Endothelial cell of umbilical vein (primary cell): Measurements from ENCODE around the gene RGS6. TPM values are rescaled to one million over a fixed set of nuclear protein-coding genes. Genes with fewer than 3 reads are reported as not detected.

Experiments used
- BruUV-seq: library from RNA; stranded (reverse); fragments of 400-500 nt; replicated peaks from 2 replicates; lab custom pipeline; 2021; lab: Mats Ljungman, UMichigan
- CTCF ChIA-PET: fragments of 300-600, 350-600 bp; sonication (Branson Sonifier 250); formaldehyde crosslinking; loops from one replicate; lab custom pipeline; 2021; ENCODE audit warnings: antibody characterized with exemption, inconsistent platforms; lab: Charles Lee
- POLR2A ChIA-PET: fragments of 300-600, 350-600 bp; sonication (Branson Sonifier 250); formaldehyde crosslinking; loops from one replicate; lab custom pipeline; 2021; ENCODE audit warnings: antibody characterized with exemption, inconsistent platforms; lab: Charles Lee
- DNase-seq: peaks from one replicate; pipeline ENCODE4 v3.0.0-alpha.2; 2011; ENCODE audit warnings: low read depth, low spot score
- FAIRE-seq: peaks from 2 replicates; lab custom pipeline; 2011; peaks lifted over from hg19 to GRCh38; lab: Jason Lieb, UNC
- H2AFZ ChIP-seq: 2 replicates; pipeline ENCODE4 v1.6.0; 2012; ENCODE audit warnings: low read depth, low read length, control low read depth, inconsistent platforms
- H3K27ac ChIP-seq: 2 replicates; pipeline ENCODE4 v1.5.1; 2011; ENCODE audit warnings: low read depth, mild to moderate bottlenecking, control low read depth, low read length, moderate library complexity; ENCODE audit not compliant: insufficient read depth
- H3K27me3 ChIP-seq, 2 experiments: 2 replicates each; pipeline versions ENCODE4 v1.6.0 to v1.6.1; 2011; ENCODE audit warnings: low read length in 2 of 2, mixed read lengths in 1 of 2; ENCODE audit not compliant: control insufficient read depth in 2 of 2, insufficient read depth in 2 of 2
- H3K36me3 ChIP-seq, 2 experiments: 2 replicates in 1 of 2; 3 replicates in 1 of 2; pipeline ENCODE4 v1.5.1; 2011; ENCODE audit warnings: low read length in 2 of 2, mild to moderate bottlenecking in 1 of 2, moderate library complexity in 1 of 2; ENCODE audit not compliant: control insufficient read depth in 2 of 2, insufficient read depth in 2 of 2; ENCODE audit errors: extremely low read depth in 1 of 2
- H3K4me1 ChIP-seq: 3 replicates; pipeline ENCODE4 v1.5.1; 2011; ENCODE audit warnings: mild to moderate bottlenecking, low read length; ENCODE audit not compliant: control insufficient read depth, insufficient read depth; ENCODE audit errors: extremely low read depth
- H3K4me2 ChIP-seq: 2 replicates; pipeline ENCODE4 v1.6.1; 2011; ENCODE audit warnings: low read length, control low read depth, mixed read lengths; ENCODE audit not compliant: insufficient read depth
- H3K4me3 ChIP-seq, 3 experiments: fragments of 200-600 bp in 1 of 3; sonication (generic), shearing (Covaris generic) in 1 of 3; replicated peaks in 1 of 3; 2 replicates each; pipeline ENCODE4 v1.5.1; 2011 to 2016; ENCODE audit warnings: control low read depth in 3 of 3, low read length in 3 of 3, mild to moderate bottlenecking in 2 of 3, inconsistent platforms in 1 of 3, low read depth in 1 of 3, moderate library complexity in 1 of 3; ENCODE audit not compliant: insufficient read depth in 1 of 3
- H3K79me2 ChIP-seq: 2 replicates; pipeline ENCODE4 v1.6.0; 2012; ENCODE audit warnings: low read length, inconsistent platforms; ENCODE audit not compliant: control insufficient read depth, insufficient read depth
- H3K9ac ChIP-seq: replicated peaks from 2 replicates; pipeline ENCODE3; 2011; ENCODE audit warnings: low read length, control low read depth; ENCODE audit not compliant: insufficient read depth; ENCODE audit errors: extremely low read depth
- H3K9me1 ChIP-seq: replicated peaks from 3 replicates; pipeline ENCODE4 v1.6.0; 2011; ENCODE audit warnings: mild to moderate bottlenecking, low read length; ENCODE audit not compliant: control insufficient read depth, insufficient read depth; ENCODE audit errors: extremely low read depth
- H3K9me3 ChIP-seq: replicated peaks from 2 replicates; pipeline ENCODE4 v1.5.1; 2012; ENCODE audit warnings: low read length, inconsistent platforms; ENCODE audit not compliant: control insufficient read depth, insufficient read depth
- H4K20me1 ChIP-seq: replicated peaks from 2 replicates; pipeline ENCODE3; 2011; ENCODE audit warnings: mild to moderate bottlenecking, low read length; ENCODE audit not compliant: control insufficient read depth, insufficient read depth; ENCODE audit errors: extremely low read depth
- CTCF ChIP-seq, 2 donors: IDR thresholded peaks; 1 replicate in 1 of 2; 2 replicates in 1 of 2; pipeline ENCODE4 v1.5.1; 2011; ENCODE audit warnings: low read length in 2 of 2, mild to moderate bottlenecking in 2 of 2, moderate library complexity in 2 of 2, control low read depth in 1 of 2, inconsistent platforms in 1 of 2, low read depth in 1 of 2; ENCODE audit not compliant: insufficient read depth in 1 of 2; ENCODE audit errors: extremely low read depth in 1 of 2
- GATA2 ChIP-seq: IDR thresholded peaks from 2 replicates; pipeline ENCODE4 v1.7.0; 2011; ENCODE audit warnings: low read depth, mild to moderate bottlenecking, moderate library complexity, mixed read lengths, low read length; ENCODE audit not compliant: insufficient read length, insufficient read depth
- MAX ChIP-seq: IDR thresholded peaks from 2 replicates; pipeline ENCODE4 v1.6.1; 2011; ENCODE audit not compliant: insufficient read depth, insufficient read length
- POLR2A ChIP-seq: IDR thresholded peaks from 2 replicates; pipeline ENCODE4 v1.6.1; 2012; ENCODE audit warnings: low read depth, mild to moderate bottlenecking, control low read depth, low read length
- POLR2AphosphoS5 ChIP-seq: IDR thresholded peaks from 2 replicates; pipeline ENCODE4 v1.6.1; 2012; ENCODE audit warnings: low read depth, mild to moderate bottlenecking, control low read depth, low read length, moderate library complexity; ENCODE audit not compliant: insufficient read depth
- dilution Hi-C: fragments of 300-500 bp; cut with MboI; formaldehyde crosslinking; loops from one replicate; pipeline ENCODE4 v1.15.0; 2019; ENCODE audit warnings: low sequenced_read_pairs; ENCODE audit not compliant: extremely low pct_ligation_motif_present
- intact Hi-C: fragments of 100-400 bp; cut with micrococcal nuclease; formaldehyde crosslinking; loops from one replicate; pipeline ENCODE4 v1.10.0; 2022
- polyA plus RNA-seq, 4 experiments: library from polyadenylated mRNA; depleted of rRNA in 3 of 4; stranded (reverse) in 3 of 4; unstranded in 1 of 4; fragments of >200 nt; gene quantifications; 2 replicates each; pipeline versions ENCODE4 v1.2.1 to v1.2.3, GENCODE V29; 2011 to 2012; ENCODE audit warnings: missing spikeins in 1 of 4
- total RNA-seq: library from RNA; stranded (reverse); gene quantifications from 2 replicates; pipeline ENCODE4 v1.2.3, GENCODE V29; 2021

RGS6 gene
- total and polyA plus RNA-seq, 2 donors (not counting 3 experiments of a cell fraction or from before 2014, with no cell fraction given): not detected

- no peaks in the 10 kb centered on the region for H3K36me3 ChIP-seq
- H3K27ac ChIP-seq: no peak overlapping the region
- no peak for DNase-seq
- H3K4me1 ChIP-seq: no peaks in the 10 kb centered on the region
- TF ChIP-seq CTCF (IDR thresholded peaks at IDR 0.05; ENCODE audit: extremely low read depth in 1 of 2, insufficient read depth in 1 of 2, low read depth in 1 of 2, low read length in 2 of 2): no peak
- TF ChIP-seq GATA2: no peak
- TF ChIP-seq POLR2AphosphoS5: no peak
- TF ChIP-seq MAX: no peak
- no peak for TF ChIP-seq POLR2A
- H3K27me3 ChIP-seq: no peaks in the 10 kb centered on the region
- no peak for FAIRE-seq
- dilution Hi-C loops (no loop called here), intact Hi-C loops (no loop called here)
- no peak overlapping the region for H2AFZ ChIP-seq
- H3K79me2 ChIP-seq: no peaks in the 10 kb centered on the region
- no peaks in the 10 kb centered on the region for H4K20me1 ChIP-seq
- no peak overlapping the region for H3K4me3 ChIP-seq
- no peaks in the 10 kb centered on the region for H3K9me3 ChIP-seq
- ChIA-PET CTCF (no interaction called here), POLR2A (no interaction called here)
- no peaks in the 10 kb centered on the region for H3K9me1 ChIP-seq
- H3K4me2 ChIP-seq: no peak overlapping the region
- H3K9ac ChIP-seq: no peak overlapping the region
- BruUV-seq: no TSS peak
Observed at GRCh38 chr14:72237722-72238666, 305.8 kb downstream of the RGS6 start.
